K562 (cell line): ENCODE results near the gene FOXO3. TPM values are rescaled to one million over a fixed set of nuclear protein-coding genes. Genes with fewer than 3 reads are reported as not detected.

ENCODE experiments used
- ELF4 ChIP-seq: fragments of 450-650 bp; formaldehyde crosslinking; IDR thresholded peaks from 2 replicates; pipeline ENCODE4 v1.4.0; 2022; ENCODE audit warnings: missing genetic modification characterization
- FOXK2 ChIP-seq, 2 experiments: fragments of 450-650 bp; IDR thresholded peaks in 1 of 2; conservative IDR thresholded peaks in 1 of 2; 2 replicates each; pipeline ENCODE4 v1.6.1; 2016; ENCODE audit warnings: low read depth in 2 of 2, mild to moderate bottlenecking in 1 of 2
- KAT7 ChIP-seq: sonication (generic); formaldehyde crosslinking; IDR thresholded peaks from 2 replicates; pipeline ENCODE4 v1.8.0; 2022; ENCODE audit warnings: missing genetic modification reagents, mild to moderate bottlenecking, borderline replicate concordance
- MBD1 ChIP-seq: fragments of 250-450 bp; sonication (Bioruptor Pico); IDR thresholded peaks from 2 replicates; pipeline ENCODE4 v1.8.0; 2022; ENCODE audit warnings: inconsistent platforms
- NEUROD1 ChIP-seq: fragments of 150-350 bp; IDR thresholded peaks from 2 replicates; pipeline ENCODE4 v1.6.1; 2014; ENCODE audit warnings: borderline replicate concordance, low read length, low read depth; ENCODE audit not compliant: partially characterized antibody
- PRMT5 ChIP-seq: sonication (generic); formaldehyde crosslinking; IDR thresholded peaks from 2 replicates; pipeline ENCODE4 v1.5.0; 2020; ENCODE audit warnings: missing genetic modification reagents
- RAD51 ChIP-seq: fragments of 450-650 bp; IDR thresholded peaks from 2 replicates; pipeline ENCODE4 v1.7.1; 2016; ENCODE audit warnings: low read depth, mild to moderate bottlenecking, borderline replicate concordance
- SMARCA4 ChIP-seq: fragments of 450-650 bp; IDR thresholded peaks from 2 replicates; pipeline ENCODE4 v1.6.1; 2016
- TFE3 ChIP-seq: fragments of 450-650 bp; formaldehyde crosslinking; IDR thresholded peaks from 2 replicates; pipeline ENCODE4 v1.4.0; 2020; ENCODE audit warnings: mild to moderate bottlenecking, mixed read lengths
- THAP7 ChIP-seq: fragments of 250-450 bp; sonication (Bioruptor Pico); IDR thresholded peaks from 2 replicates; pipeline ENCODE4 v1.5.0; 2021
- ZBTB43 ChIP-seq: sonication (generic); formaldehyde crosslinking; IDR thresholded peaks from 2 replicates; pipeline ENCODE4 v1.8.0; 2023; ENCODE audit warnings: mild to moderate bottlenecking, missing genetic modification reagents
- ZNF224 ChIP-seq: sonication (generic); formaldehyde crosslinking; IDR thresholded peaks from 2 replicates; pipeline ENCODE4 v1.8.0; 2022; ENCODE audit warnings: mild to moderate bottlenecking, missing genetic modification reagents
- ZNF407 ChIP-seq: fragments of 450-650 bp; IDR thresholded peaks from 2 replicates; pipeline ENCODE4 v1.6.1; 2016; ENCODE audit warnings: low read depth
- ZNF436 ChIP-seq: fragments of 250-450, 450-650 bp; sonication (Bioruptor Pico); formaldehyde crosslinking; IDR thresholded peaks from 2 replicates; pipeline ENCODE4 v1.7.0; 2020; ENCODE audit warnings: mild to moderate bottlenecking
- polyA plus RNA-seq, 8 experiments: library from polyadenylated mRNA; depleted of rRNA in 4 of 8; stranded (reverse) in 5 of 8; unstranded in 3 of 8; fragments of >200 nt; fragmentation: Nextera tagmentation in 2 of 8; fragmentation: Illumina TruSeq in 1 of 8; extraction: Ambion mirVana in 2 of 8; extraction: Trizol in 1 of 8; gene quantifications; 2 replicates each; pipeline versions ENCODE4 v1.2.1 to v1.2.3, GENCODE V29; 2011 to 2014; ENCODE audit warnings: inconsistent platforms in 1 of 8, missing spikeins in 1 of 8
- total RNA-seq, 7 experiments: library from RNA; depleted of rRNA in 6 of 7; stranded (reverse); fragments of >200 nt in 6 of 7; fragmentation: Illumina TruSeq in 2 of 7; extraction: Trizol in 2 of 7; gene quantifications; 2 replicates each; pipeline versions ENCODE4 v1.2.1 to v1.2.3, GENCODE V29; 2011 to 2021; ENCODE audit warnings: low replicate concordance in 1 of 7

The FOXO3 gene
- total and polyA plus RNA-seq, 9 of the 15 experiments (the other 6 are each of a cell fraction or from before 2014, with no cell fraction given), result 3.0 to 14.6 (median 6.0) TPM

- TF ChIP-seq ZBTB43 (no peak), MBD1 (CRISPR knock-in tag) (no peak), ZNF407 (no peak), ELF4 (CRISPR knock-in tag) (peak; percentile 84), THAP7 (CRISPR knock-in tag) (no peak), RAD51 (no peak), TFE3 (CRISPR knock-in tag) (no peak), FOXK2 (conservative IDR thresholded peaks at IDR 0.05 in 1 of 2, IDR thresholded peaks at IDR 0.05 in 1 of 2; ENCODE audit: low read depth in 2 of 2) (peak; percentile 36 to 66), ZNF224 (CRISPR knock-in tag) (no peak), SMARCA4 (peak; percentile 70), ZNF436 (CRISPR knock-in tag) (no peak), PRMT5 (no peak), KAT7 (CRISPR knock-in tag) (no peak), NEUROD1 (no peak)
Observed at GRCh38 chr6:108630050-108630714, 69.5 kb downstream of the FOXO3 start (continued).
